ENCODE measurements around the gene PRICKLE2.
A peak's percentile ranks its signal among the peaks of the same experiment; 100 is the strongest.

GRCh38 chr3:64140651-64141050 lies 84.6 kb downstream of the PRICKLE2 start:
- TF ChIP-seq CTCF (IDR thresholded peaks at IDR 0.05) = no peak
- peak in 1 of 2 donors; percentile 9 for TF ChIP-seq POLR2AphosphoS5 (IDR thresholded peaks at IDR 0.05)

Data from esophagus muscularis mucosa (tissue), 3 donors.